Endodermal cell (in vitro differentiated cells): ENCODE results near the gene TUBB6. TPM values are rescaled to one million over a fixed set of nuclear protein-coding genes. Genes with fewer than 3 reads are reported as not detected.

Source experiments
- DNase-seq: peaks from one replicate; pipeline ENCODE4 v3.0.0-alpha.2; 2017
- H3K27ac ChIP-seq: 2 replicates; pipeline ENCODE4 v1.5.1; 2013; ENCODE audit warnings: mild to moderate bottlenecking, low read depth, low read length, moderate library complexity
- H3K27me3 ChIP-seq: 2 replicates; pipeline ENCODE4 v1.6.1; 2013; ENCODE audit warnings: mild to moderate bottlenecking, low read length, moderate library complexity; ENCODE audit not compliant: insufficient read depth, control insufficient read depth, poor library complexity, severe bottlenecking
- H3K36me3 ChIP-seq: 2 replicates; pipeline ENCODE4 v1.7.0; 2013; ENCODE audit warnings: mild to moderate bottlenecking, low read length, moderate library complexity; ENCODE audit not compliant: control insufficient read depth, insufficient read depth
- H3K4me1 ChIP-seq: one replicate; pipeline ENCODE4 v1.7.0; 2013; ENCODE audit warnings: low read length; ENCODE audit not compliant: control insufficient read depth, insufficient read depth
- H3K4me3 ChIP-seq: 2 replicates; pipeline ENCODE4 v1.5.1; 2013; ENCODE audit warnings: mild to moderate bottlenecking, low read length, moderate library complexity
- H3K9ac ChIP-seq: 2 replicates; pipeline ENCODE4 v1.6.1; 2013; ENCODE audit warnings: mild to moderate bottlenecking, low read length, moderate library complexity; ENCODE audit not compliant: poor library complexity, severe bottlenecking; ENCODE audit errors: extremely low read depth
- H3K9me3 ChIP-seq: 2 replicates; pipeline ENCODE4 v1.6.1; 2013; ENCODE audit warnings: mild to moderate bottlenecking, low read length, moderate library complexity; ENCODE audit not compliant: control insufficient read depth
- H3K27ac Mint-ChIP-seq: 2 replicates; pipeline ENCODE4 v1.8.0; 2020; ENCODE audit warnings: mixed read lengths
- H3K27me3 Mint-ChIP-seq: 2 replicates; pipeline ENCODE4 v1.8.0; 2021; ENCODE audit warnings: mild to moderate bottlenecking, mixed read lengths; ENCODE audit not compliant: insufficient read depth
- H3K36me3 Mint-ChIP-seq: 2 replicates; pipeline ENCODE4 v1.8.0; 2020; ENCODE audit warnings: low read depth, mixed read lengths
- H3K4me1 Mint-ChIP-seq: 2 replicates; pipeline ENCODE4 v1.8.0; 2020; ENCODE audit warnings: mixed read lengths
- H3K4me3 Mint-ChIP-seq: 2 replicates; pipeline ENCODE4 v1.8.0; 2020; ENCODE audit warnings: mild to moderate bottlenecking, moderate library complexity, mixed read lengths
- H3K9me3 Mint-ChIP-seq: 2 replicates; pipeline ENCODE4 v1.8.0; 2020; ENCODE audit warnings: mild to moderate bottlenecking, mixed read lengths
- CTCF ChIP-seq: fragments of 200-600 bp; sonication (generic); conservative IDR thresholded peaks from 2 replicates; pipeline ENCODE4 v1.5.0; 2021; ENCODE audit warnings: antibody characterized with exemption, mild to moderate bottlenecking
- WGBS, 2 experiments: methylation state at CpG; one replicate each; pipeline versions ENCODE4 v1.1.5 to v1.1.7; 2013; ENCODE audit warnings: missing lambda C conversion rate in 2 of 2, mixed read lengths in 1 of 2; ENCODE audit not compliant: insufficient coverage in 1 of 2, insufficient read length in 1 of 2; 5-methylcytosine and 5-hydroxymethylcytosine counted together
- total RNA-seq, 2 donors: library from RNA; stranded (reverse); fragmentation: NEBNext Ultra II Directional in 1 of 2; extraction: Animal tissue kit (Norgen Biotek cat#: 25700) in 1 of 2; gene quantifications; 2 replicates in 1 of 2; 3 replicates in 1 of 2; pipeline ENCODE4 v1.2.1, GENCODE V29; 2021

The TUBB6 gene
- total RNA-seq, 2 donors from 2014 or later = 33.0 to 45.4 TPM

- Histone ChIP-seq H3K4me3 (no peak overlapping the region), H3K9me3 (peaks cover 18% of the 10 kb centered on the region), H3K36me3 (peaks cover 83% of the 10 kb centered on the region), H3K9ac (no peak overlapping the region), H3K4me1 (no peaks in the 10 kb centered on the region), H3K27me3 (no peaks in the 10 kb centered on the region), H3K27ac (no peak overlapping the region)
- Mint-ChIP-seq H3K4me3 (no peak overlapping the region), H3K27me3 (no peaks in the 10 kb centered on the region), H3K36me3 (peaks cover 48% of the 10 kb centered on the region), H3K9me3 (peaks cover 13% of the 10 kb centered on the region), H3K4me1 (peaks cover 16% of the 10 kb centered on the region), H3K27ac (no peak overlapping the region)
- WGBS, 2 experiments = 93 to 100% methylated on average over 3 to 5 of the region's 5 CpGs
- no peak for TF ChIP-seq CTCF
- DNase-seq = peak; percentile 24
Observed at GRCh38 chr18:12315911-12316310, 7.9 kb downstream of the TUBB6 start.

- H3K9me3 Mint-ChIP-seq = peaks cover 3% of the 10 kb centered on the region
- H3K27ac Mint-ChIP-seq = peak overlapping the region; percentile 48
- no peak overlapping the region for H3K4me3 ChIP-seq
- peak overlapping the region; percentile 12 for H3K27ac ChIP-seq
- H3K4me1 Mint-ChIP-seq = peaks cover 16% of the 10 kb centered on the region
- TF ChIP-seq CTCF = no peak
- no peaks in the 10 kb centered on the region for H3K9me3 ChIP-seq
- H3K9ac ChIP-seq = no peak overlapping the region
- no peaks in the 10 kb centered on the region for H3K4me1 ChIP-seq
- no peaks in the 10 kb centered on the region for H3K27me3 ChIP-seq
- H3K36me3 Mint-ChIP-seq = peaks cover 39% of the 10 kb centered on the region
- no peaks in the 10 kb centered on the region for H3K27me3 Mint-ChIP-seq
- H3K4me3 Mint-ChIP-seq = no peak overlapping the region
- H3K36me3 ChIP-seq = peaks cover 82% of the 10 kb centered on the region
- DNase-seq = peak; percentile 33
- 94 to 100% methylated on average over 4 to 6 of the region's 6 CpGs for WGBS, 2 experiments
Observed at GRCh38 chr18:12317664-12318333, 9.8 kb downstream of the TUBB6 start.

GRCh38 chr18:12318334-12318697 lies 10.3 kb downstream of the TUBB6 start:
- peak overlapping the region; percentile 48 for H3K27ac Mint-ChIP-seq
- H3K9ac ChIP-seq = no peak overlapping the region
- no peak overlapping the region for H3K4me3 Mint-ChIP-seq
- H3K27me3 Mint-ChIP-seq = no peaks in the 10 kb centered on the region
- peaks cover 16% of the 10 kb centered on the region for H3K4me1 Mint-ChIP-seq
- H3K27me3 ChIP-seq = no peaks in the 10 kb centered on the region
- peaks cover 40% of the 10 kb centered on the region for H3K36me3 Mint-ChIP-seq
- H3K27ac ChIP-seq = peak overlapping the region; percentile 12
- no peaks in the 10 kb centered on the region for H3K9me3 Mint-ChIP-seq
- H3K4me3 ChIP-seq = no peak overlapping the region
- no peaks in the 10 kb centered on the region for H3K4me1 ChIP-seq
- TF ChIP-seq CTCF = no peak
- H3K9me3 ChIP-seq = no peaks in the 10 kb centered on the region
- peaks cover 82% of the 10 kb centered on the region for H3K36me3 ChIP-seq
- peak; percentile 50 for DNase-seq
- WGBS, 2 experiments = 62 to 64% methylated on average over 3 to 5 of the region's 5 CpGs
